Fibroblast of skin of right biceps (primary cell): ENCODE results near the gene LUZP2.
A peak's percentile ranks its signal among the peaks of the same experiment; 100 is the strongest.

Experiments used
- DNase-seq: peaks from one replicate; pipeline ENCODE4 v3.0.0-alpha.2; 2013

Gene LUZP2

DNA sequence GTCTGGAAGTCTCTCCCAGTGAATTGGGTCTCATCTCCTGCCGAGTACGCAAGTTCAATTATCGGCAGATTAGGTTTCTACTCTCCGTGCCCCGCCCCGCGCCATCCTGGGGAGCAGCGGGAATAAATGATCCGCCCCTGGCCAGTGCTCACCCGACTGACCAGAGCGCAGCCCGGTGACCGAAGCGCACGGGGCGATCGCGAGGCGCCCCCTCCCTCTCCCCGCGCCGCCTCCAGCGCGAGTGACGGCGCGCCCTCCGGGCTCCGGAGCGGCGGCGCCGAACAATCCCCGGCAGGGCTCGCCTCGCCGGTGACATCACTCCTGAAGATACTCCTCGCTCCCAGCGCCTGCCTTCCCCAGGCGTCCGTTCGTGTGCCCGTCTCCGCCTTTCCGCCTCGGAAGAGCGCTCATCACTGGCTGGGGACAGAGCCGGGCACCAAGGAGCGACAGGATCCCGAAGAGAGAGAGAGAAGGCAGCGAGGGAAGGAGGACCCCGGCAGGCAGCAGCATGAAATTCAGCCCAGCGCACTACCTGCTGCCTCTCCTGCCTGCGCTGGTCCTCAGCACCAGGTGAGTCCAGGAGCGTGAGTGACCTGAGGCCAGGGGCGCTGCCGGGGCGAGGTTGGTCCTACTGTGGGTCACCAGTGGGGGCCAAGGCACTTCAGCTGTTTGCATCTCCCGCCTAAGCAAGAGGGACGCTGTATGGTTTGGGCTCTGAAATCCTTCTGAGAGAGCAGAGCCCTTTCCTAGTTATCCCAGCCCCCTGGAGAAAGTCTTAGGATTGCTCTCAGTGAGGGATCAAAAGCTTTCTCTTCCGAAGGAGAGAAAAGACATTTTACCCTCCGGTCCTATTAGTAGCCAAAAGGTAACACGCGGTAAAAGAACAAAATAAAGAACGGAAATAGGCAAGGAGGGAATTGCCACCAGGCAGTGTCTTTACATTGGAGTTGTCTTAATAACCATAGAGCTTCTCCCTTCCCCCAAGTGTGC lies at the start of gene LUZP2:
TSS of gene LUZP2 (plus strand) at position 318 of the 990 bp plus-strand sequence.
- peak; percentile 59 for DNase-seq

GRCh38 chr11:24453129-24453718 lies 43.6 kb upstream of the LUZP2 start:
- DNase-seq: no peak

- no peak for DNase-seq
Measured at GRCh38 chr11:24457985-24458384, 38.9 kb upstream of the LUZP2 start.

GRCh38 chr11:24470431-24470830 lies 26.4 kb upstream of the LUZP2 start:
- no peak for DNase-seq

GRCh38 chr11:24471084-24471483 lies 25.8 kb upstream of the LUZP2 start:
- no peak for DNase-seq

DNA sequence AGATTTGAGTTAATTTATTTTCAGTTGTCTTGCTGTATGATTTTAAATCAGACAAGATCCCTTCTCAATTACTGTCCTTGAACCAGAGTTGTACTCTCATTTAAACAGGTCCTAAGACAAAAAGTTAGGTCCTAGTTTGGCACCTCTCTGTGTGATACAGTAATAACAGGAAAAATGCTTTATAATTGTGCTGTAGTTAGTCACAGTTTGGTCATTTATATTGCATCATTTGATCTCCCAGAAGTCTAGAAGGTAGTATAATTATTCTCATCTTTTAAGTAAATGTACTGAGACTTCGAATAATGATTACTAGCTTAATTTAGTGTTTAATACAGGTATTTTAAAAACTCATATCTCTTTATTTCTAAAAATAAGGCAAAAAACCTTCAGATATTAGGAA lies 18.1 kb upstream of the LUZP2 start:
- peak; percentile 1 for DNase-seq

DNA sequence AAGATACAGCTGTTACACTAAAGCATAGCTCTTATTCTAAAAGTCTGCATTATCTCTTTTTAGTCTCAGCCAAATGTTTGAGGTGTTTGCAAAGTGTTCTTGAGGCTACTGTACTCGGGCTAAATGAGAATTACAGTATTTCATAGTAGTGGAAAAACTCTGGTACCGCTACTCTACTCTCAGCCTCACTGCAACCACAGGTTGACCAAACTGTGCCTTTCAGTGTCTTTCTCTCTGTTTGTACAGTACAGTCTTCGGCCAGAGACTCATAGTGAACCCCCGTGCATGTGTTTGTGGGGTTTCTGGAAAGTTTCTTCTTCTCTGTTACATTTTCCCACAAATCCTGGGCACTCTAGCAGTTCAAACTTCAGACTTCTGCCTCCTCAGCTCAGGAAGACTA lies 7.4 kb upstream of the LUZP2 start:
- DNase-seq: no peak

GRCh38 chr11:24496386-24496735 lies 492 bp upstream of the LUZP2 start:
- peak; percentile 4 for DNase-seq

GRCh38 chr11:24497831-24498230 lies 978 bp downstream of the LUZP2 start:
- no peak for DNase-seq

- DNase-seq: no peak
Measured at GRCh38 chr11:24502425-24502824, 5.6 kb downstream of the LUZP2 start.

- DNase-seq: no peak
Measured at GRCh38 chr11:24509114-24509513, 12.3 kb downstream of the LUZP2 start.

GRCh38 chr11:24511511-24511910 lies 14.7 kb downstream of the LUZP2 start:
- no peak for DNase-seq

GRCh38 chr11:24513479-24514218 lies 16.8 kb downstream of the LUZP2 start:
- DNase-seq: no peak

DNA sequence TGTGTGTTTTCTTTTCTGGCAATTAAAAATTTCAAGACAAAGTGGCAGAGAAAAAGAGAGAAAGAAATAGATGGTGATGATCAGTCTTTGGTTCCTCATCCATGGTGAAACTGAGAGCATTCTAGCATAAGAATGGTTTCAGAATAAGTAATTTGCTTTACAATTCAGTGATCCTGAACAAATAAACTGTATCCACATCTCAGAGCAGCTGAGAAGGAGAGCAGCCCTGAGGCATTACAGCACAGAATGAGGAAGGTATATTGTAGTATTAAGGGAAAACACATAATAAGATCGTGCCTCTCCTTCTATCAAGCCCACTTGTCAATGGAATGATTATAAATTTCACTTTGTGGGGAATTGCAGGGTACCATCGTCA lies 17.4 kb downstream of the LUZP2 start:
- no peak for DNase-seq

DNA sequence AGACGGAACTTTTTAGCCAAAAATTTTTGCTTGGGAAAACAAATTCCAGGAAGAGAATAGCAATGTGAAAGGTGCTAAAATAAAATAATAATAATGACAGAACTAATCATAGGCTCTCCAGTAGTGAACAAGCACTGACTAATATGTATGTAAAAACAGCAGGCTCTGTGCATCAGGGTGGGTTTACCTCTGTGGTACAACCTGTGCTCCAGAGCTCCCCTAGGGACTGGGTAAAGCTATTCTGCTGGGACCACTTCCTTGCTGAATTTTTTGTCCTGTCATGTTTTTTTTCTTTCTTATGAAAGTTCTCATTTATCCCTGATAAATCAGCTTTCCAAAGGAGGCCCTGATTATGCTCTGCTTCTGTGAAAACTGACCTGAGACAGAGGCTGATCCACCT lies 18.8 kb downstream of the LUZP2 start:
- DNase-seq: no peak

- DNase-seq: no peak
Measured at GRCh38 chr11:24516638-24517037, 19.8 kb downstream of the LUZP2 start.

DNA sequence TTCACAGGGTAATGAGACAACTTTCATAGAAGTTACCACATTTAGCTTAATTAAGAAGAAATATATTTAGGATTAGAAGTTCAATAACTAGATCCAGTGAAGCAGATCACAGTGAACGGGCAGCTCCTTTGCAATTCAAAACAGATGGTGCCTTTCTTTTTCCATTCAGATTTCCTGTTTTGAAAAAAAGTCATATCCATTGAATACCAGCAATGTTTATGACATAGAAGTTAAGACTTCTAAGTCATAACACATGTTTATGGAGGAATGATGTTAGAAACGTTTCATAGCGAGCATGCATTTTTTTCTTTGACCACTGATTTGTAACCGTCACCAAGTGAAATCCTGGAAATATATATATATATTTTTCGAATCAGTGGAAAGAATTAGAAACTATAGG lies 24.7 kb downstream of the LUZP2 start:
- DNase-seq: peak; percentile 46

DNA sequence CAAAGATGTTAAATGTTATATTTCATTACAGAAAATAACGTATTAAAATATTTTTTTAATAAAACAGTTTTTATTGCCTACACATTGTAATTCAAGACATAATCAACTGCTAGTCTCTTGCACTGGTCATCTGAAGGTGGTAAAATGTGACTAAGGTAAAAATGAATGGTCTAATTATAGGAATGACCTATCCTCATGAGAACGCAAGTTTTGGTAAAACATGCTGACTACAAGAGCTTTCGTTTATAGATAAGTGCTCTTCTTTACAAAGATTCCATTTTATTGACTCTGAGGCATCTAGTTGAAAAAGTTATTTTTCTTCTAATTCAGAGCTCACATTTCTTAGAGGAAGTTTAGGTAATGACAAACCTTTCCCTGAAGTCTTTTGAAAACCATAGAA lies 27.3 kb downstream of the LUZP2 start:
- DNase-seq: no peak

GRCh38 chr11:24531528-24531927 lies 34.7 kb downstream of the LUZP2 start:
- peak; percentile 56 for DNase-seq

DNA sequence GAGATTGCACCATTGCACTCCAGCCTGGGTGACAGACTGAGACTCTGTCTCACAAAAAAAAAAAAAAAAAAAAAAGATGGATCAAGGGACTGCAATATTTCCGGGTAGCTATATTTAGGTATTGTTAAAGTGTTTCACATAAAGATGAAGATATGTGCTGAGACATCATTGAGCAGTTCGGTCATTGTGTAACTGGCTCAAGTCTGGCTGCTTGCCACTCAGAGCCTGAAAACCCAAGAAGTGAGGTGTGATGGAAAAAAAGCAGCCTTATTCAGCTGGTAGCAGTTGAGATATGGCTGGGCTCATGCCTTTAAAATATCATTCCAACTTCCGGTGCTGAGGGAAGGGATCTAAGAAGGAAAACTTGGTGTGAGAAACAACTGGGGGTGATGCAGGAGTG lies 46.9 kb downstream of the LUZP2 start:
- DNase-seq: peak; percentile 1

GRCh38 chr11:24556693-24557092 lies 59.8 kb downstream of the LUZP2 start:
- no peak for DNase-seq

DNA sequence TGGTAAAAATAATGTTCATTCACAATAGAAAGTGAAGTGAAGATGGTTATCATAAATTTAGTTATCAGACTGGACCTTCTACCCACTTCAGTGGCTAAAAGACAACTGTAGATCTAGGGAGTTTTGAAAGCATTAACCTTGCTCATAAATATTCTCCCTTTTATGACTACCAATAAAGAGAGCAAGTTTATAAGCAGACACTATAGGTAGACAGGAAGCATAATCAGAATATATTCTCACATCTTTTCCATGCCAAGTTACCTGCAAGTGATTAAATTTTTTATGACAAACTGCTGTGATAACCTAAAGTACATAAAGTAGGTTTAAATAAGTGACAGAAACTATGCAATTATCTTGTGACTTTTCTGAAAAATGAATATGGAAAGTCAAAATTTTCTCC lies 62.5 kb downstream of the LUZP2 start:
- no peak for DNase-seq

GRCh38 chr11:24560324-24560723 lies 63.5 kb downstream of the LUZP2 start:
- DNase-seq: no peak

GRCh38 chr11:24567380-24567779 lies 70.5 kb downstream of the LUZP2 start:
- no peak for DNase-seq
